Mucosa of rectum (tissue), 2 donors: ENCODE measurements around the gene PTH1R.

Experiments
- H3K27ac ChIP-seq, 2 donors: one replicate each; pipeline ENCODE4 v1.7.0; 2013; ENCODE audit warnings: inconsistent platforms in 2 of 2, low read depth in 2 of 2, low read length in 2 of 2
- H3K27me3 ChIP-seq, 2 donors: one replicate each; pipeline ENCODE4 v1.7.0; 2013; ENCODE audit warnings: low read length in 2 of 2; ENCODE audit not compliant: control insufficient read depth in 2 of 2, insufficient read depth in 2 of 2
- H3K36me3 ChIP-seq, 2 donors: one replicate each; pipeline ENCODE4 v1.7.0; 2013; ENCODE audit warnings: low read length in 2 of 2; ENCODE audit not compliant: control insufficient read depth in 2 of 2, insufficient read depth in 2 of 2
- H3K4me1 ChIP-seq, 2 donors: one replicate each; pipeline ENCODE4 v1.7.0; 2013; ENCODE audit warnings: low read length in 2 of 2, mild to moderate bottlenecking in 1 of 2; ENCODE audit not compliant: control insufficient read depth in 2 of 2, insufficient read depth in 2 of 2
- H3K4me3 ChIP-seq, 2 donors: one replicate each; pipeline ENCODE4 v1.7.0; 2013; ENCODE audit warnings: low read length in 2 of 2
- H3K9ac ChIP-seq, 2 donors: one replicate each; pipeline ENCODE4 v1.7.0; 2013; ENCODE audit warnings: low read length in 2 of 2, low read depth in 1 of 2, mild to moderate bottlenecking in 1 of 2
- H3K9me3 ChIP-seq, 2 donors: one replicate each; pipeline ENCODE4 v1.7.0; 2013; ENCODE audit warnings: low read length in 2 of 2; ENCODE audit not compliant: control insufficient read depth in 2 of 2
- donor health status: healthy.
- donor health status: Normal muscosa, but diverticular disease.

The PTH1R gene

DNA sequence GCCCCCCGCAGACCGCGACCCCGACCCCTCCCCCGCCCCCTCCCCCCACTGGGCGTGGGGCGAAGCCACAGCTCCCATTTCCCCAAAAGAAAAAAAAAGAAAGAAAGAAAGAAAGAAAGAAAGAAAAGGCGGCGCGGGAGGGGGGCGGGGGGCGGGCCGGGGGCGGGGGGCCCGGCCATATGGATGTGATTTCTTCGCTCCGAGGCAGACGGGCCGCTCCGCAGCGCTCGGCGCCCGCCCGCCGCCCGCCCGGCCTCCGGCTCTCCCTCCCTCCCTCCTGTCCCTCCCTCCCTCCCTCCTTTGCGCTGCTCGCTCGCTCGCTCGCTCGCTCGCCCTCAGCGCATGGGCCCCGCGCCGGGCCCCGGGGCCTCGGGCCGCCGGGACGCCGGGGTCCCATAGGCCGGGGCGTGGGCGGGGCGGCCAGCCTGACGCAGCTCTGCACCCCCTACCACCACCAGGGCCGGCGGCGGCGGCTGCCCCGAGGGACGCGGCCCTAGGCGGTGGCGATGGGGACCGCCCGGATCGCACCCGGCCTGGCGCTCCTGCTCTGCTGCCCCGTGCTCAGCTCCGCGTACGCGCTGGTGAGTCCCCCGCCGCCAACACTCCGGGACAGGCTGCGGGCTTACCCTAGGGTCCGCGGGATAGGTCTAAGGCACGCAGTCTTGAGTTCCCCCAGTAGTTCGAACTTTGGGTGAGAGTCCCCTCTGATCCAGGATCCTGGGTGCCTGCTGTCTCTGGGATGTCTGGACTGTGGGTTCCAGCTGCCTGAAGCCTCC lies 5.7 kb downstream of the PTH1R start:
- H3K4me3 ChIP-seq = peak overlapping the region in 1 of 2 donors; percentile 35
- H3K9ac ChIP-seq = no peak overlapping the region
- peaks cover 21 to 33% of the 10 kb centered on the region in 2 donors for H3K27me3 ChIP-seq
- H3K36me3 ChIP-seq = no peaks in the 10 kb centered on the region
- H3K27ac ChIP-seq = no peak overlapping the region
- H3K9me3 ChIP-seq = no peaks in the 10 kb centered on the region
- H3K4me1 ChIP-seq = no peaks in the 10 kb centered on the region

DNA sequence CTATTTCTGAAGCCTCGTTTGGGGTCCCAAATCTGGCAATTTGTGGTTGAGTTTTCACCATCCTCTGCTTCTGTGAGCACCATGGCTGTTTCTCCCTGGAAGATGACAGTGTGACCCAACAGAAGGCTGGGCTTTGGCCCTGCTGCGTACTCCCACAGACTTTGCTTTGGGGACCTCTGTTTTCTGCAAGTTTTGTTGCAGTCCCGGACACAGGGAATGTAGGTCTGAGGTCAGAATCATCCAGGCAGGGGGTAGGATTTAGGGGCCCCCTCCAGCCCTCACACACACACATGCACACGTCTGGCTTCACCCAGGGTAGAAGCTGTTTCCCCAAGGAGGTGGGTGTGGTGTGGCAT lies 6.3 kb downstream of the PTH1R start:
- H3K36me3 ChIP-seq = no peaks in the 10 kb centered on the region
- no peaks in the 10 kb centered on the region for H3K9me3 ChIP-seq
- no peak overlapping the region for H3K9ac ChIP-seq
- no peak overlapping the region for H3K27ac ChIP-seq
- peak overlapping the region; percentile 23 to 35 for H3K4me3 ChIP-seq
- H3K27me3 ChIP-seq = peaks cover 21 to 33% of the 10 kb centered on the region in 2 donors
- H3K4me1 ChIP-seq = no peaks in the 10 kb centered on the region

DNA sequence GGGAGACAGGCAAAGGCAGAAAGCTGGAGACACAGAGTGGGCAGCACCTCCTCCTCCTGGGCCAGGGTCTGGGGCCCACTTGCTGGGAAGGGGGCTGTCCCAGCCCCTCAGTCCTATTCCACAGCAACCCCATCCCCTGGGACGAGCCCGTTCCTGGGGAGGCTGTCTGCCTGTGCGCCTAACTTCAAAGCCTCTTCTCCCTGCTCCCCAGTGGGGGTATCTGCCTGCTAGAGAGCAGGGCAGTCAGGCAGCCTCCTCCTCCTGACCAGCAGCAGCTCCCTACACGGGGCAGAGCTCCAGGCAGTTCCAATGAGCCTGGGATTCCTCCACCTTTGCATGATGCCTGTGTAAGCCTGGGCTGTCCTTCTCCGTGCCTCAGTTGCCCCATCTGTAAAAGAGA lies 6.9 kb downstream of the PTH1R start:
- H3K36me3 ChIP-seq = no peaks in the 10 kb centered on the region
- no peak overlapping the region for H3K9ac ChIP-seq
- no peak overlapping the region for H3K4me3 ChIP-seq
- peaks cover 21 to 33% of the 10 kb centered on the region in 2 donors for H3K27me3 ChIP-seq
- H3K27ac ChIP-seq = no peak overlapping the region
- no peaks in the 10 kb centered on the region for H3K9me3 ChIP-seq
- H3K4me1 ChIP-seq = no peaks in the 10 kb centered on the region

DNA sequence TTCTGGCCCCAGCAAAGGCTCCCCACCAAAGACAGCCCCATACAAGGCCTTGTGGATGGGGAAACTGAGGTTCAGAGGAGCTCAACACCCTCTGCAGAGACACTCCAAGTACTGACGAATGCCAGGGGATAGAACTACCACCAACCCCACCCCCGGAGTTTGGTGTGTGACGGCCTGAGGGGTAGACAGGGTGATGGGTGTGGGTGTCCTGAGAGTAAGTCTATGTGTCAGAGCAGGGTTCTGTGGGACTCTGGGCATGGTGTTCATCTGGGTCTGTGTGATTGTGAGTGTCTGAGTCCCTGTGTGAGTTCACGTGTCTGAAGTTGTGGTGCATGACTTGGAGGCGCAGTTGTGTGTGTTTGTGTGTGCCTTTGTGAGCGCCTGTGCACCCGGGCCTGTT lies 7.4 kb downstream of the PTH1R start:
- H3K9ac ChIP-seq = no peak overlapping the region
- no peaks in the 10 kb centered on the region for H3K36me3 ChIP-seq
- H3K9me3 ChIP-seq = no peaks in the 10 kb centered on the region
- H3K27ac ChIP-seq = no peak overlapping the region
- H3K27me3 ChIP-seq = peaks cover 21 to 33% of the 10 kb centered on the region in 2 donors
- H3K4me1 ChIP-seq = no peaks in the 10 kb centered on the region
- H3K4me3 ChIP-seq = no peak overlapping the region

DNA sequence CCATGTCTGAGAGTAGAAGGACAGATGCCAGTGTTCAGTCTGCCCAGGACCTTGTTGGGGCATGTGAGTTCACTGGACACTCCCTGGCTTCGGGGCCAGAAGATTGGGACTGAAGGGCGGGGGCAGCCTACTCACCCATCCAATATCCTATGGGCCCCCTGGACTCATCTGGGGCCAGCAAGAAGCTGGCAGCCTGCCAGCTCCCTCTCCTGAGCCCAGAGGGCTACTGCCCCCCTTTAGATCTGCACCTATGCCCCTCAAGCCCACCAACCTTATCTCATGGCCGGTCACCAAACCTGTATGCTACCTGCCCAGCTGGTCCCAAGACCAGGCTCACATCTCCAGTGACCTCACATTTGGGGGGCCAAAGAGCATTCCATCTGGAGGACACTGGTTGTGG lies 8.1 kb downstream of the PTH1R start:
- no peak overlapping the region for H3K27ac ChIP-seq
- peaks cover 16 to 32% of the 10 kb centered on the region in 2 donors for H3K27me3 ChIP-seq
- no peak overlapping the region for H3K4me3 ChIP-seq
- no peaks in the 10 kb centered on the region for H3K4me1 ChIP-seq
- H3K36me3 ChIP-seq = no peaks in the 10 kb centered on the region
- no peak overlapping the region for H3K9ac ChIP-seq
- H3K9me3 ChIP-seq = no peaks in the 10 kb centered on the region

DNA sequence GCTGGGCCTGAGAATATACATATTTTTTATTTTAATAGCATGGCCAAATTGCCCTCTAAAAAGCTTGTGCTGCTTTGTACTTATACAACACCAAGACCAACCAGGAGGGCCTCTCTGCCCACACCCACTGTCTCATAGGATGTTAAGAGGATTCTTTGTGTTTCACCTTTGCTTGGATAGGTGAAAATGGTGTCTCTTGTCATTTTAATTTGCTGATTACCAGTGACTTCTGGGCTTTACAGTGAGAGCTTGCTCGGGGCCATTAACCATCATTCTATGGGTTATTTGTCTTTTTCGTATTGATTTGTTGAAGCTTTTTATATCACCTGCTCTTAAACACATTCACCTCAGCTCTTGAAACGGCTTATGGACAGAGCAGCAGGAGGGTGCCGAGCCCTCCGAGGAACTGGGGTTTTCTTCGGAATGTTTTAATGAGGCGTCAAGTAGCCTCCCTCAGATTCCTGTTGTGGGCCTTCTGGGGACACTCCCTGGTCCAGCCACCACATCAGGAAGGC lies 10.5 kb downstream of the PTH1R start:
- Histone ChIP-seq H3K9me3 (no peaks in the 10 kb centered on the region), H3K4me1 (peaks cover 9 to 11% of the 10 kb centered on the region in 2 donors), H3K36me3 (no peaks in the 10 kb centered on the region), H3K9ac (no peak overlapping the region), H3K27me3 (peaks cover 26 to 34% of the 10 kb centered on the region in 2 donors), H3K27ac (no peak overlapping the region), H3K4me3 (no peak overlapping the region)

DNA sequence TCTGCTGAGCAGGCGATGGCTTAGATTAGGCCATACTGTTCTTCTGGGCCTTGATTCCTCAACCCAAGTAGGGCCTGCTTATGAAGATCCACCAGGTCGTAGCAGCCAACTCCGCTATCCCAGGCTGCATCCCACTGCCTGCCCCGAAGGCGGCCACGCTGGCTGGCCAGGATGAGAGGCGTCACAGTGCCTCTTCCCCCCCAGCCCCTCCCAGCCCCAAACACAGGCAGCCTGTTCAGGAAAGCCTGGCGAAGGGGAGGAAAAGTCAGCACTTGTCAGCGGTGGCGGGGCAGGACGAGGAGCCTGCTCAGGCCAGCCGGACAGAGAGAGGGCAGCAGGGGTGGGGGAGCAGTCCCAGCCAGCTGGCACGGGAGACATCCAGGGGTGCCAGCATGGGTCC lies 11.2 kb downstream of the PTH1R start:
- Histone ChIP-seq H3K4me3 (no peak overlapping the region), H3K27me3 (peaks cover 25 to 37% of the 10 kb centered on the region in 2 donors), H3K27ac (no peak overlapping the region), H3K4me1 (peaks cover 9 to 11% of the 10 kb centered on the region in 2 donors), H3K9ac (no peak overlapping the region), H3K9me3 (no peaks in the 10 kb centered on the region), H3K36me3 (no peaks in the 10 kb centered on the region)

DNA sequence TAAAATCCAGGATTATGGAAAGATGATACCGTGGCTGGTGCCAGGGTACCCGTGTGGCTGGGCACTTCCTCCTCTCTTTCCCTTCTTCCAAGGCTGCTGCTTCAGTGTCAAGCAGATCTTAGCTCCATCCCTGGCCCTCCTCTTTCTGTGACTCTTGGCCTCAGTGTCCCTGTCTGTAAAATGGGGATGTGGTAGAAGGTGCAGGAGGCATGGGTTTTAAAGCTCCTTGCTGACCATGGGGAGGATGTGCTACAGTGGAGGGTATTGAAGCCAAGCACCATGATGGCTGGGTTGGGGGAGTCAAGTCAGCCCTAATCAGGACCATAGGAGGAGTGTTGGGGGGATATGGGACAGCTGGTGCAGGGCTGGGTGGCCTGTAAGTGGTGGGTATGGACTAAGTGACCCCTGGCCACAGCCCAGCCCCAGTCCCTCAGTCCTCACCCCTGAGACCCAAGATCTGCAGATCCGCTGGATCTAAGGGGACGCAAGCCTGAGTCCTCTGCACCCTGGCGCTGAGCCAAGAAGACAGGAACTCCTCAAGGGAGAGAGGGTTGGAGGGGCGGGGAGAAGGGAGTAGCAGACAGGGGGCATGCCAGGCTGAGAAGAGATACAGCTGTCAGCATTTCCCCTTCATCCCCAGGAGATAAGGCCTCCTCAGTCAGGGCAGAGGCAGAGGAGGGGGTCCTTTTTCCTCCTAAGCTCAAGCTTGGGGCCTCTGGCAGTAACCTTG lies 12.0 kb downstream of the PTH1R start:
- H3K9ac ChIP-seq = no peak overlapping the region
- no peaks in the 10 kb centered on the region for H3K9me3 ChIP-seq
- no peaks in the 10 kb centered on the region for H3K36me3 ChIP-seq
- H3K27me3 ChIP-seq = peaks cover 22 to 29% of the 10 kb centered on the region in 2 donors
- no peak overlapping the region for H3K4me3 ChIP-seq
- H3K4me1 ChIP-seq = peaks cover 9 to 11% of the 10 kb centered on the region in 2 donors
- H3K27ac ChIP-seq = no peak overlapping the region

DNA sequence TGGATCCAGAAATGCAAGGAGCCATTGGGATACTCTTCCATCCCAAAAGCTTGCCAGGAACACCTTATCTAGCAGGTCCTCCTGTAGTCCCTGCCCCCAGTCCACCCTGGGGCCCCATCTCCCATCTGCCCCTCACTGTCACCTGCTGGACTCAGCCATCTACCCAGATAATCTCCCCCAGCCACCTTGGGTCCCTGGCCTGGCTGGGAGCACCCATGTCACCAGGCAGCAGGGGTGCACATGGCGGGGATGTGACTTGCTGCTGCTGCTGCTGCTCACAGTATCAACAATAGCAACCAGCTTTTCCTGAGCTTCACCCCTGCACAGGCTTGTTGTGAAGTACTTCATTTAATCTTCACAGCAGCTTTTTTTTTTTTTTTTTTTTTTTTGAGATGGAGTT lies 12.6 kb downstream of the PTH1R start:
- no peak overlapping the region for H3K27ac ChIP-seq
- H3K36me3 ChIP-seq = no peaks in the 10 kb centered on the region
- peaks cover 17 to 23% of the 10 kb centered on the region in 2 donors for H3K27me3 ChIP-seq
- no peak overlapping the region for H3K9ac ChIP-seq
- peaks cover 9 to 11% of the 10 kb centered on the region in 2 donors for H3K4me1 ChIP-seq
- no peaks in the 10 kb centered on the region for H3K9me3 ChIP-seq
- no peak overlapping the region for H3K4me3 ChIP-seq

DNA sequence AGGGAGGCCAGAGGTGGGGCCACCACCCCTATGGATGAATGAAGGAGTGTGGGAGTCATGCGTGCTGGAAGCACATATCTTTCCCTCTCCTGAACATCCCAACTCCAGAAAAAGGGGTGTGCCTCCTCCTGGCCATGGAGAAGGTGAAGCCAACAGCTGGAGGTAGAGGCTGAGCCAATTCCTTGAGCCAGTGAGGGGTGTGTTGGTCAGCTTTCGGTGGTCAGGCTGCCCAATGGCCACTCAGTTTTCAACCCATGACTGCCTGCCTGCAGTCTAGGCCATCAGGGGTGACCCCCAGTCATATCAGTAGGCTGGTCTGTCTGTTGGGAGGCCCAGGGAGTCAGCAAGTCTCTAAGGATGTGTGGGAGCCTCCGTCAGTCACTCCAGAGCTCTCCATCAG lies 13.6 kb downstream of the PTH1R start:
- Histone ChIP-seq H3K9ac (no peak overlapping the region), H3K4me1 (peaks cover 9 to 11% of the 10 kb centered on the region in 2 donors), H3K27ac (no peak overlapping the region), H3K4me3 (no peak overlapping the region), H3K9me3 (no peaks in the 10 kb centered on the region), H3K27me3 (peaks cover 15 to 20% of the 10 kb centered on the region in 2 donors), H3K36me3 (no peaks in the 10 kb centered on the region)
